ENCODE measurements around the gene CSNK1G1.
"Not testable (repeated sequence)": the region's sequence is repeated elsewhere in the genome, so short reads cannot be mapped to it uniquely, and the experiment has no call there.

The CSNK1G1 gene

GRCh38 chr15:64286473-64286872, 69.5 kb downstream of the CSNK1G1 start:
- FAIRE-seq: no peak

DNA sequence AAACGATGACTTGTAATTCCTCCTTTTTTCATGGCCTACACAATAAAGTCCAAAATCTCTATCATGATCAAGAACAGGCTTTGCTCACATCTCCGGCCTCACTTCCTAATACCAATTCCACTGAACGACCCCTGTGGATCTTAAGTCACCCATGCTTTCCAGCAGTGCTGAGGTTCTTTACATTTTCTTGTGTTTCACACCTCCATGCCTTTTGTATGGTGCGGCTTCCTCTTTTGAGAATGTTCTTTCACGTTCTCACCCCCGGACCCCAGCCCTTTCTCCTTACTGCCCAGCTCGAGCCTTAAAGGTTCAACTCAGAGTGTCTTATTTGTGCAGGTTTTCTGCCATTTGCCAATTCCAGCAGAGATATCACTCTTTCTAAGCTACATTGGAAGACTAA, 70.1 kb downstream of the CSNK1G1 start:
- no peak for FAIRE-seq

DNA sequence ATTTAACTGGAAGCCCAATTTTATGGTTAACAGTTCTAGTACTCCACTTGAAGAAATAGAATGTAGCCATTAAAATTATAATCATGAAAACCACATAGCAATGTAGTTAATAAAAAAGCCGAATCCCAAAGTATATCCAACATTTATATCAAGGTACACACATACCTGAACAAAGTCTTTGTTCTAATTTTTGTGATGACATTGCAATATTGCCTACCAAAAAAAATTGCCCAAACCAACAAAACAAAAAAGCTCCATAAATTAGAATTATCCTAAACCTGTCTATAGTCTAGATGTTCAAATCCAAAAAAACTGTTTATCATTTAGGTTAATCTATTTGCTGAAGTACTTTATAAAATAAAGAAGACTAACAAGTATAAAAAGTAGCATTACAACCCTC, 70.8 kb downstream of the CSNK1G1 start:
- no peak for FAIRE-seq

GRCh38 chr15:64284042-64284441, 71.9 kb downstream of the CSNK1G1 start:
- FAIRE-seq: no peak

DNA sequence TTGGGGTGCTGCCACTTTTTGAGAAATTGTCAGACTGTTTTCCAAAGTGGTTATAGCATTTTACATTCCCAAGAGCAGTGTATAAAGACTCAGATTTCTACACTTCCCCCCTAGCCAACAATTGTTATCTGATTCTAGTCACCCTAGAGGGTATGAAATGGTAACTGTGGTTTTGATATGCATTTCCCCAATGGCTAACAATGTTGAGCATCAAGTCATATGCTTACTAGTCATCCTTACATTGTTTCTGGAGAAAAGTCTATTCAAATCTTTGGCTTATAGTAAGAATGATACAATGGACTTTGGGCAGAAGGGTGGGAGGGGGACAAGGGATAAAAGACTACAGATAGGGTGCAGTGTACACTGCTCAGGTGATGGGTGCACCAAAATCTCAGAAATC, 73.3 kb downstream of the CSNK1G1 start:
- no peak for FAIRE-seq

DNA sequence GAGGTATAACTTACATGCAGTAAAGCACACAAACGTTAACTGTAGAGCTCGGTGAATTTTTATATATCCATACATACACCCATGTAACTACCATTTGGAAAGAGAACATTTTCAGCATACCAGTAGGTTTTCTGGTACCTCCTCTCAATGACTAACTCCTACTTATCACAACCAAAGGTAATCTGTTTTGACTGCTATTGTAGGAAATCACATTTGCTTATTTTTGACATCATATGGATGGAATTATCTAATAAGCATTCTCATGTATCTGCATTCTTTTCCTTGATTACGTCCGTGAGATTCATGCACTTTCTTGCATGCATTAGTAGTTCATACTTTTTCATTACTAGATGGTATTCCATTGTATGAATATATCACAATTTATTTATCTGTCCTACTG, 76.8 kb downstream of the CSNK1G1 start:
- FAIRE-seq: no peak

GRCh38 chr15:64275934-64276333, 80.0 kb downstream of the CSNK1G1 start:
- no peak for FAIRE-seq

DNA sequence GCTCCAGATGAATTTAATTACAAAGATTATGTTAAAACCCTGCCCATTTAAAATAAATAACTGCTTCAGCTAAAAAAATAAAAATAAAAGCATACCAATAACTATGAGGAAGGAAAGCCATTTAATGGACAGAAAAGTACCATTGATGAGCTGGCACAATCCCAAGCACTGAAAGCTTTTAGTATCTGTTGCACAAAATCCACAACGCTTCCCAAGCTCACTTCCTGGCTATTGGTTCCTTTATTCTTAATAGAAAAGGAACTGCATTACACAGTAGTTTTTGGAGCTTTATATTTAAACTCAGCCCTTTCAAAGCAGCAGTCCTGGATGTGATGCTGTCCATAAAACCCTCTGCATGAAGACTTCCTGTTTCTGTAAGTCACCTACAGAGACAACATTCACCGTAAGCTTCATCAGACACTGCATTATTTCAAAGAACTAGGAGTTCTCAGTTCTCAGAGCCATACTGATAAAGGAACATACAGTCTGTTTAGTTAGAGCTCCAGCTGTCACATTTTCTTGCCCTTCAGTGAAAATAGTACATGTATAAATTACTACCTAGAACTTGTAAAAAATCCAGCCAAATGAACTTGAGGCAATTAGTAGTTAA, 81.5 kb downstream of the CSNK1G1 start:
- no peak for FAIRE-seq

GRCh38 chr15:64267331-64267973, 88.5 kb downstream of the CSNK1G1 start:
- no peak for FAIRE-seq

DNA sequence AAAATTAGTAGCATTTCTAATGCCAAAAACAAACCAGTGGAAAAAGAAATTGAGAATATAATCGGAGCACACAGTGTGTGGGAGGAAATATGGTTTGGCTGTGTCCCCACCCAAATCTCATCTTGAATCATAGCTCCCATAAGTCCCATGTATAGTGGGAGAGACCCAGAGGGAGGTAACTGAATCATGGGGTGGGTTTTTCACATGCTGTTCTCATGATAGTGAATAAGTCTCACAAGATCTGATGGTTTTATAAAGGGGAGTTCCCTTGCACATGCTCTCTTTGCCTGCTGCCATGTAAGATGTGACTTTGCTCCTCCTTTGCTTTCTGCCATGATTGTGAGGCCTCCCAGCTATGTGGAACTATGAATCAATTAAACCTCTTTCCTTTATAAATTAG, 90.8 kb downstream of the CSNK1G1 start:
- FAIRE-seq: not testable (repeated sequence)

GRCh38 chr15:64264502-64264901, 91.5 kb downstream of the CSNK1G1 start:
- no peak for FAIRE-seq

GRCh38 chr15:64263567-64263966, 92.4 kb downstream of the CSNK1G1 start:
- no peak for FAIRE-seq

- FAIRE-seq: no peak
These were observed 99.9 kb downstream of the CSNK1G1 start for GRCh38 chr15:64256051-64256450.

DNA sequence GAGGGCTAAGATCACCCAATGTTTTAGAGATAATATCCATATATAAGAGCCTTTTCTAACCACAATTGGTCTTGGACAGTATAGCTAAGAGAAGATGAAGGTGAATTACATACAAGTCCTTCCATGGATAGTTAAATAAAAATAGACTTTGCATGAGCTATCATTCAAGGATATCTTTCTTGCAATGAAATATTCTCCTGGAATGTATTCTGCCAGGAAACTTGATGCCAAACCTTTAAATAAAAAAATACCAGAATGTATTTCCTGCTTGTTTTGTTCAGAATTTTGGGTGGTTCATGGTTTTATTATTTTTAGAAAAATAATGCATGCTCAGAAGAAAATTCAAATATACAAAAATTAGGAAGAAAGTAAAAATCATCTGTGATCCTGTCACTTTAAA, 104.3 kb downstream of the CSNK1G1 start:
- FAIRE-seq: no peak

DNA sequence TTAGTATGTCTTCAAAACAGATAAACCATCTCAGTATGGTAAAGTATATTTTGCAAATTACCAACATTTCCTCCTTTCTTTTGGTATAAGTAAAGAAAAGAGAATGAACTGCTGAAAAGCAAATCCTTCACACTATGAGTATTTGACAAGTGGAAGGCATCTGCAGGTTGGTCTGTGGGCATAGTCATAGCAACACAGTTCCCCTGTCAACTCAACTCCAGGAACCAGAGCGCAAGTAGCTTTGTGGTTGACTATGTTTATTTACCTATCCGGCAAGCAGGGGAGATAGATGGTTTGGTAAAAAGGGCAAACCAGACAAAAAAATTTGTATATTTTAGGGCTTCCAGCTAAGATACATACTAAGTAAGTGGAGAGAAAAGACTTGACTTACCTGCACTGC, 104.9 kb downstream of the CSNK1G1 start:
- no peak for FAIRE-seq

DNA sequence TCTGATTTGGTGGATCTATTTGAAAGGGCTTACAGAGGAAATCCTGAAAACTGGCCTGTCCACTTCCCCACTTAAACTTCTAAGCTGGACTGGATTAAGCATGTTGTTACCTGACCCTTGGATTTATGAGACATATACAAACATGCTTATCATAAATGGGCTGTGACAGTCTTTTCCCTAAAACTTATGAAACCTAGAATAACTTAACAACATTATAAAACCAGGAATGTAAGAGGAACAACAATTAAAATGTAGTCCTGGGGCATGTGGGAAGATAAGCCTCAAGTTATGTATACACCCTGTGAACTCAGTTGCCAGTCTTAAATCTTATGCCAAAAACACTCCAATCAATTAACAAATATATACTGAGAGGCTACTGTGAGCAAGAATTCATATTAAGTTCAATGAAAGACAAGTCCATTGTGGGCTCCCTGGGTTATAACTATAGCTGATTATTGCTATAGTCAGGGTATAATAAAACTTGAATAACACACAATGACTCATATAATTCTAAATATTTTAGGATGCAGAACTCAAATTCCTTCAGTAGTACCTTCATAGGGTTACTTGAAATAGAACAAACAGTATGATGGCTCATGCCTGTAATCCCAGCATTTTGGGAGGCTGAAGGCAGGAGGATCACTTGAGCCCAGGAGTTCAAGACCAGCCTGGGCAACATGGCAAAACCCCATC, 105.9 kb downstream of the CSNK1G1 start:
- no peak for FAIRE-seq

GRCh38 chr15:64249406-64249805, 106.6 kb downstream of the CSNK1G1 start:
- no peak for FAIRE-seq

GRCh38 chr15:64247906-64248541, 107.9 kb downstream of the CSNK1G1 start:
- FAIRE-seq: no peak

GRCh38 chr15:64247535-64247905, 108.5 kb downstream of the CSNK1G1 start:
- no peak for FAIRE-seq

- no peak for FAIRE-seq
These were observed 109.4 kb downstream of the CSNK1G1 start for GRCh38 chr15:64246364-64247189.

DNA sequence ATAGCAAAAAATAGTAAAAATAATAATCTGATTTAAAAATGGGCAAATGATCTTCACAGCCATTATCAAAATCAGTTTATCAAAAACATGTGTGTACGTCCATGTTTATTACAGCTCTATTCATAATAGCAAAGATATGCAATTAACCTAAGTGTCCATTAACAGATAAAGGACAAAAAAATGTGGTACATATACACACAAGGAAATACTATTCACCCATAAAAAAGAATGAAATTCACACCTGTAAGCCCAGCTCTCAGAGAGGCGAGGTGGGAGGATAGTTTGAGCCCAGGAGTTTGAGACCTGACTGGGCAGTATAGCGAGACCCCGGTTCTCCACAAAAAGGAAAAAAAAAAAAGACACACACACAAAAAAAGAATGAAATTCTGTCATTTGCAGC, 110.6 kb downstream of the CSNK1G1 start:
- no peak for FAIRE-seq

GRCh38 chr15:64237677-64238076, 118.3 kb downstream of the CSNK1G1 start:
- no peak for FAIRE-seq
